PC-9 (cell line): ENCODE data around the gene CHMP3. TPM values are rescaled to one million over a fixed set of nuclear protein-coding genes. Genes with fewer than 3 reads are reported as not detected.

Experiments
- BruUV-seq: library from RNA; stranded (reverse); fragments of 400-500 nt; replicated peaks from 2 replicates; lab custom pipeline; 2021; lab: Mats Ljungman, UMichigan
- CTCF ChIA-PET: fragments of 300-600 bp; sonication (Branson Sonifier 250); formaldehyde crosslinking; loops from one replicate; lab custom pipeline; 2022; ENCODE audit warnings: antibody characterized with exemption; lab: Charles Lee
- POLR2A ChIA-PET: fragments of 300-600 bp; sonication (Branson Sonifier 250); formaldehyde crosslinking; loops from one replicate; lab custom pipeline; 2022; ENCODE audit warnings: antibody characterized with exemption; ENCODE audit not compliant: unreplicated experiment; lab: Charles Lee
- DNase-seq, 2 experiments: peaks; one replicate each; pipeline versions ENCODE4 v3.0.0 to v3.0.0-alpha.2; 2015 to 2022; ENCODE audit warnings: mixed read lengths in 1 of 2
- H2AFZ ChIP-seq: fragments of 200-600 bp; sonication (generic); 2 replicates; pipeline ENCODE4 v1.8.1; 2017; ENCODE audit warnings: antibody characterized with exemption
- H3F3A ChIP-seq: fragments of 200-600 bp; sonication (generic); 2 replicates; pipeline ENCODE4 v1.8.1; 2017; ENCODE audit warnings: antibody characterized with exemption, mild to moderate bottlenecking, low read depth; ENCODE audit not compliant: insufficient read depth
- H3K27ac ChIP-seq: fragments of 200-600 bp; sonication (generic); 2 replicates; pipeline ENCODE4 v1.6.1; 2016; ENCODE audit warnings: mixed run types
- H3K27me3 ChIP-seq: fragments of 200-600 bp; sonication (generic); 2 replicates; pipeline ENCODE4 v1.6.1; 2016; ENCODE audit warnings: low read depth, mixed run types; ENCODE audit not compliant: insufficient read depth
- H3K36me3 ChIP-seq: fragments of 200-600 bp; sonication (generic); 2 replicates; pipeline ENCODE4 v1.6.1; 2016; ENCODE audit warnings: low read depth, mixed run types
- H3K4me1 ChIP-seq: fragments of 200-600 bp; sonication (generic); replicated peaks from 2 replicates; pipeline ENCODE4 v1.6.1; 2016; ENCODE audit warnings: mixed run types; ENCODE audit not compliant: insufficient read depth
- H3K4me2 ChIP-seq: fragments of 200-600 bp; sonication (generic); 2 replicates; pipeline ENCODE4 v1.6.1; 2017; ENCODE audit warnings: mixed run types
- H3K4me3 ChIP-seq: fragments of 200-600 bp; sonication (generic); 2 replicates; pipeline ENCODE4 v1.6.1; 2016; ENCODE audit warnings: mixed run types
- H3K79me2 ChIP-seq: fragments of 200-600 bp; sonication (generic); 2 replicates; pipeline ENCODE4 v1.6.1; 2017; ENCODE audit warnings: low read depth, mixed run types
- H3K9me2 ChIP-seq: fragments of 200-600 bp; sonication (generic); 2 replicates; pipeline ENCODE4 v1.8.1; 2017; ENCODE audit warnings: mild to moderate bottlenecking; ENCODE audit not compliant: insufficient read depth
- H3K9me3 ChIP-seq: fragments of 200-600 bp; sonication (generic); 2 replicates; pipeline ENCODE4 v1.8.1; 2016; ENCODE audit warnings: low read depth; ENCODE audit not compliant: insufficient read depth
- H4K20me1 ChIP-seq: fragments of 200-600 bp; sonication (generic); 2 replicates; pipeline ENCODE4 v1.8.1; 2017; ENCODE audit not compliant: insufficient read depth
- EZH2 ChIP-seq: fragments of 200-600 bp; sonication (generic); IDR thresholded peaks from 2 replicates; pipeline ENCODE4 v1.8.0; 2017; ENCODE audit warnings: antibody characterized with exemption, low read depth
- intact Hi-C: fragments of 100-400 bp; cut with micrococcal nuclease; formaldehyde crosslinking; loops from one replicate; pipeline ENCODE4 v1.10.0; 2022; ENCODE audit not compliant: unreplicated experiment
- total RNA-seq: library from RNA; stranded (reverse); gene quantifications from 2 replicates; pipeline ENCODE4 v1.2.3, GENCODE V29; 2021
- TF ChIP-seq, protein P1 (sequence below): fragments of 200-600 bp; sonication (generic); conservative IDR thresholded peaks from 2 replicates; pipeline ENCODE4 v1.6.1; 2017; ENCODE audit warnings: mixed run types, antibody characterized with exemption, mild to moderate bottlenecking, moderate library complexity

The CHMP3 gene
- total RNA-seq, 1 experiment from 2014 or later, result 108 TPM

- no peak for TF ChIP-seq EZH2
- TF ChIP-seq, protein P1, sequence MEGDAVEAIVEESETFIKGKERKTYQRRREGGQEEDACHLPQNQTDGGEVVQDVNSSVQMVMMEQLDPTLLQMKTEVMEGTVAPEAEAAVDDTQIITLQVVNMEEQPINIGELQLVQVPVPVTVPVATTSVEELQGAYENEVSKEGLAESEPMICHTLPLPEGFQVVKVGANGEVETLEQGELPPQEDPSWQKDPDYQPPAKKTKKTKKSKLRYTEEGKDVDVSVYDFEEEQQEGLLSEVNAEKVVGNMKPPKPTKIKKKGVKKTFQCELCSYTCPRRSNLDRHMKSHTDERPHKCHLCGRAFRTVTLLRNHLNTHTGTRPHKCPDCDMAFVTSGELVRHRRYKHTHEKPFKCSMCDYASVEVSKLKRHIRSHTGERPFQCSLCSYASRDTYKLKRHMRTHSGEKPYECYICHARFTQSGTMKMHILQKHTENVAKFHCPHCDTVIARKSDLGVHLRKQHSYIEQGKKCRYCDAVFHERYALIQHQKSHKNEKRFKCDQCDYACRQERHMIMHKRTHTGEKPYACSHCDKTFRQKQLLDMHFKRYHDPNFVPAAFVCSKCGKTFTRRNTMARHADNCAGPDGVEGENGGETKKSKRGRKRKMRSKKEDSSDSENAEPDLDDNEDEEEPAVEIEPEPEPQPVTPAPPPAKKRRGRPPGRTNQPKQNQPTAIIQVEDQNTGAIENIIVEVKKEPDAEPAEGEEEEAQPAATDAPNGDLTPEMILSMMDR, result no peak
- Histone ChIP-seq H3K27me3 (no peaks in the 10 kb centered on the region), H3K79me2 (no peaks in the 10 kb centered on the region), H3F3A (0 out of 2 replicates have a peak, but pooled peaks cover 3% of the 10 kb centered on the region), H2AFZ (no peak overlapping the region), H3K4me3 (no peak overlapping the region), H4K20me1 (no peaks in the 10 kb centered on the region; the same call in 1 of the 2 replicates), H3K36me3 (peaks cover 66% of the 10 kb centered on the region), H3K27ac (no peak overlapping the region), H3K4me1 (no peaks in the 10 kb centered on the region), H3K4me2 (no peak overlapping the region), H3K9me2 (no peaks in the 10 kb centered on the region), H3K9me3 (no peaks in the 10 kb centered on the region)
- no peak for DNase-seq
- POLR2A ChIA-PET, result no interaction called here
- no TSS peak for BruUV-seq
- CTCF ChIA-PET, result no interaction called here
- intact Hi-C loops, result no loop called here
Observed at GRCh38 chr2:86489542-86489941, 73.7 kb downstream of the CHMP3 start.

DNA sequence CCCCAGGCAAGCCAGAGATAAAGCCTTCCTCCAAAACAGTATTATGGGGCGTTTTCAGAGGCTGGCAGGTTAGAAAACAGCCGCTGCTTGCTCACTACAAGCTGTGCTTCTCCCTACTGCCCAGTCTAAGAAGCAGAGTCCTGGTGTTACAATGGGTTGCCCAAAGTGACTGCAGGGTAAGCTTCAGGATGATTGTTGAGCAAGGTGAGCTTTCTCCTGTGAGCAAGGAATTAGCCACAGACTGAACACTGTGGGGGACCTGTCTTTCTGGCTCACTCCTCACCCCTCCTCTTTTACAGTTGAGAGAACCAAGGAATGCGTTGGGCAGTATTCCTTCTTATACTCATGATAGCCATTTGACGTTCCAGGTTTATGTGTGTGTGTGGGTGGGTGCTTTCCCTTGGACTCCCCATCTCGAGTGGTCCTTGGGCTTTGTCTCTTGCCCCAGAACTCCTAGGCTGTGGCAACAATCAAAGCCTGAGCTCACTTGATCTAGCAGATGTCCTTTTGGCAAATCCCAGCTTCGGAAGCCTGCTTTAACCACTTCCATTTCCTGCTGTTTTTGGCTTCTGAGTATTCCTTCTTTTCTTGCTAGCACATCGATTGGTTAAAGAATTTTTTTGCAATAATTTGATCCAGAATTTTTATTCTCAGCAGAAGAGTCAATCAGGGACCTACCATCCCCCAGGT, 74.5 kb downstream of the CHMP3 start:
- peaks cover 69% of the 10 kb centered on the region for H3K36me3 ChIP-seq
- H3K27ac ChIP-seq, result no peak overlapping the region
- no peaks in the 10 kb centered on the region for H3K27me3 ChIP-seq
- BruUV-seq, result no TSS peak
- no peaks in the 10 kb centered on the region for H3K9me3 ChIP-seq
- POLR2A ChIA-PET, result no interaction called here
- TF ChIP-seq, protein P1, result no peak
- no peak for TF ChIP-seq EZH2
- no peaks in the 10 kb centered on the region for H3K79me2 ChIP-seq
- no peak overlapping the region for H2AFZ ChIP-seq
- no peak for DNase-seq
- 0 out of 2 replicates have a peak, but pooled peaks cover 3% of the 10 kb centered on the region for H3F3A ChIP-seq
- no peak overlapping the region for H3K4me2 ChIP-seq
- intact Hi-C loops, result no loop called here
- H3K9me2 ChIP-seq, result no peaks in the 10 kb centered on the region
- no peak overlapping the region for H3K4me3 ChIP-seq
- CTCF ChIA-PET, result no interaction called here
- no peaks in the 10 kb centered on the region; the same call in 1 of the 2 replicates for H4K20me1 ChIP-seq
- H3K4me1 ChIP-seq, result no peaks in the 10 kb centered on the region

DNA sequence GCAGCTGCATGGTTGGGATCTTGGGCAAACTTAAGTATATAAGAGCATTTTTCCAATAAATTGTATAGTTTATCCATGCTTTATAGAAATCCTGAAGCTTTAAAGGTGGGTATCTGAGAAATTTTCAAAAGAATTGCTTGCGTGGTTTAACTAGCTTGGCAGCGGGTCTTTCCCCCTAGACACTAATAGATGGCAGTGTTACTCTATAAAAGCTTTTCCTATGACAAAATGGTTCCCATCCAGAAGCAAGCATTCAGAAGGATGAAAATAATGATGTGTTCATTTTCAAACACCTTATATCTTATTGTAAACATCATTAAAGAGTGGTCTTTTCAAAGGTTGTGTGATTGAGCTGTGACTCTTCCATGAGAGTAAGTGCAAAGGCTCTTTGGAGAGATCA, 76.2 kb downstream of the CHMP3 start:
- Histone ChIP-seq H2AFZ (no peak overlapping the region), H3K4me2 (no peak overlapping the region), H3K36me3 (peaks cover 66% of the 10 kb centered on the region), H3K4me1 (no peaks in the 10 kb centered on the region), H4K20me1 (no peaks in the 10 kb centered on the region; the same call in 1 of the 2 replicates), H3K79me2 (no peaks in the 10 kb centered on the region), H3K9me3 (no peaks in the 10 kb centered on the region), H3K4me3 (no peak overlapping the region), H3K27ac (no peak overlapping the region), H3F3A (0 out of 2 replicates have a peak, but pooled peaks cover 3% of the 10 kb centered on the region), H3K9me2 (no peaks in the 10 kb centered on the region), H3K27me3 (no peaks in the 10 kb centered on the region)
- BruUV-seq, result no TSS peak
- CTCF ChIA-PET, result no interaction called here
- intact Hi-C loops, result no loop called here
- DNase-seq, result no peak
- no peak for TF ChIP-seq EZH2
- TF ChIP-seq, protein P1, result no peak
- POLR2A ChIA-PET, result no interaction called here
